NCI-H2196 treated with DMSO at 0.1 percent for 48 hours (cell line): Measurements from ENCODE around the gene SLC35B4.

Experiments
- DNase-seq: peaks from one replicate; lab custom pipeline; 2025; ENCODE audit not compliant: unreplicated experiment; lab: John Stamatoyannopoulos, UW

Gene SLC35B4

GRCh38 chr7:134293002-134293740 is 23.6 kb downstream of the SLC35B4 start:
- DNase-seq = no peak

DNA sequence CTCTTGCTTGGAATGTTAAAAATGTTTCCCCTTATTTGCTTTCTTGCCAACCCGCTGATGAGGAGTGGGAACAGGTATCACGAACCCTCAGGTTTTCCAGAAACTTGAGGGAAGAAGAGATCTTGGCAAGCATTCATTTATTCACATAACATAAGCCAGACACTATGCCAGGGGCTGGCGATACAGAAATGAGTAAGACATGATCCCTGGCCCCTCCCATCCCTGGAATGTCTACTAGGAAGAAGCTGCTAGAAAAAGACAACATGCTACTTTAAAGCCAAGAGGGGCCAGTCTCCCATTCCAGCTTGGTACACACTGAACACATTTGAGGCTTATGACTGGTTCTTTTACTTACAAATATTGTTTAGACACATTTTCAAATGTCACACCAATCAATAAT is 26.4 kb downstream of the SLC35B4 start:
- DNase-seq = no peak

DNA sequence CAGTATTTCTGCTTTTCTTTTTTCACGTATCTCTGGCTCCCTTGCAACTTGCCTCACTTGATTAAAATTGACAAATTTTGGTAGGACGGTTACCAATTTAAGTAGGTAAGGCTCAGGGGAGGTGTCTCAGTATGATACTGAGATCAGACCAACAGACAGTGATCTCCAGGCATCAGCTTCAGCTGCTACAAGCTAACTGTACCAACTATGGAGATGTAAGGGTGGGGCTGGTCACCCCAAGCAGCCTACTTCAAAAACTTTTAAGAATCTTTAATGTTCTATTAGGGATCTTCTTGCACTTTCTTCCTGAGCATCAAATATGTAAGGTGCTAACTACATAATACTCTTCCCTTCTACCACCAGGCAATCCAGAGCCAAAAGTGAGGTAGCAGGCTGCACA is 26.9 kb downstream of the SLC35B4 start:
- DNase-seq = no peak

GRCh38 chr7:134289423-134289822 is 27.3 kb downstream of the SLC35B4 start:
- no peak for DNase-seq

DNA sequence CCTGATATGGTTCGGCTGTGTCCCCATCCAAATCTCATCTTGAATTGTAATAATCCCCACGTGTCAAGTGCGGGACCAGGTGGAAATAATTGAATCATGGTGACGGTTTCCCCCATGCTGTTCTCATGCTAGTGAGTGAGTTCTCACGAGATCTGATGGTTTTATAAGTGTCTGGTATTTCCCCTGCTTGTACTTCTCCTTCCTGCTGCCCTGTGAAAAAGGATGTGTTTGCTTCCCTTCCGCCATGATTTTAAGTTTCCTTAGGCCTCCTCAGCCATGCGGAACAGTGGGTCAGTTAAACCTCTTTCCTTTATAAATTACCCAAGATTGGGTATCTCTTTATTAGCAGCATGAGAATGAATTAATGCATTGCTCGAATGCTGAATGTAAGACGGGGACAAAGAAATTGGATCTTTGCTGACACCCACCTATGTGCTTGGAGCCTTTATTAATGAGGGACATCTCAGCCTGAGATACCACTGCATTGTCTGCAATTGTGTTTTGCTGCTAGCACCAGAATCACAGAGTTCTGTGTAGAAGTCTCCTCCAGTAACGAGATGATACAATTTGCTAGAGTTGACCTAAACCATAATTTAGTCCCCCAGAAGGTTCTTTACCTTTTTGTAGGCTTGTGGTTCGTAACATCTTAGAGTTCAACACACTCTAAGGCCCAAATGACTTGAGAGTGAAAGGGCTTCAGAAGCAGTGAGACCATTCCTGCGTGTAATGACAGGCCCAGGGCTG is 28.6 kb downstream of the SLC35B4 start:
- no peak for DNase-seq

- no peak for DNase-seq
These were observed 31.8 kb downstream of the SLC35B4 start for GRCh38 chr7:134284952-134285351.

DNA sequence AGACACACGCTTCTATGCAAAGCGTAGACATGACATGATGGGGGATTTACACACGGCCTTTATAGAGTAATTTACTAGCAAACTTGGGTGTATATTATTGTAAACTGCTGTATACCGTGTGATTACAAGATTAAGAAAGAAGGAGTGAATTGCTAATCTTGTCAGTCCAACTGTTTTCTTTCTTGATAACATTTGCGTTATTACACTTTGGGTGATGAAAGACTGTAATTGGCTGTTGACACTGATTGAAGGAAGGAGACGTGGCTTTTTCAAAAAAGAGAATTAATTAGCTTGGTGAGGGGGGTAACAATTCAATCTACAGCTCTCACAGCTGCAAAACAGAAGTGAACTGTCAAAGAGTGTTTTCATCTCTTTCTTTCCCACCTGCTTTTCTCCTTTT is 32.7 kb downstream of the SLC35B4 start:
- no peak for DNase-seq

DNA sequence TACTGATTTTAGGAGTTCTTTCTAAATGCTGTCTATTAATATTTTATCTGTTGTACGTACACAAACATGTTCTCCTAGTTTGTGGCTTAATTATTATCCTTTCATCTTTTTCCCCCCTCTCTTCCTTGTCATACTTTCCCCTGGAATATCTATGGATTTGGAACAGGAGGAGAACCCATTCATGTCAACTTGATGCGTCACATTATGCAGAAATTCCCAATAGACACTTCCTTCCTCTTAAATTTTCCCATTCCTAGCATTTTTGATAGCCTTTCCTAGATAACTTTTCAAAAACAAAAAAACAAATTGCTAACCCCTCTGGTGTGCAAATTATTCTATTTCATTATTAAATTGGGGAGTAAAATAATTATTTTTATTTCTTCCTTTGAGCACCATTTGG is 36.2 kb downstream of the SLC35B4 start:
- DNase-seq = no peak

DNA sequence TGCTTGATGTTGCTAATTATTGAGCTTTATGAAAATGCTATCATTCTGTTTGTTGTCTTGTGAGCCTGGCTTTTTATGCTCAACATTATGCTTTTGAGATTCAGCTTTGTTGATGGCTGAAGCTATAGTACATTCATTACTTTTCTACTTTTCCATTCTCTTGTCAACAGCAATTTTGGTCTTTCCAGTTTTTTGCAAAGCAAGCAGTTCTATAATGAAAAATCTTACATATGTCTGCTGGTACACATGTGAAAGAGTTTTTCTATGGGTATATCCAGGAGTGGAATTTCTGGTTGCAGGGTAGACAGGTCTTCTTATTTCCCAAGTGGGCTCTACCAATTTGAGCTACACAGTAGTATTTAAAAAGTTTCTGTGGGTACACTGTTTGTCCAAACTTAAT is 36.8 kb downstream of the SLC35B4 start:
- no peak for DNase-seq

DNA sequence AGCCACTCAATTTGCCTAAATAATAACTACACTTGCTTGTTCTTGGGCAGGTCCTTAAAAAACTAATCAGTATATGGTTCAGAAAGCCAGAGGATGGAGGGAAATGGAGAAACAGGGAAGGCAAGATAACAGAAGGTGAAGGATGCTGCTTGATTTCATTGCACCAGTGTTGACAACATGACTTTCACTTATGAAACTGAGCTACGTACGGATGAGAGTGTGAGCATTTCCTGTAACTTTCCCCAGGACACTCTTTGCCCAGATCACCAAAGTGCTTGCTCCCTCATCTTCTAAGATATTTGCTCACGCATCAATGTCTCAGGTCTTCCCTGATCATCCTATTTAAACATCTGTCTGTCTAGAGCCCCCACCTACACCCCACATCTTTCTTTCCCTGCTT is 37.4 kb downstream of the SLC35B4 start:
- no peak for DNase-seq

DNA sequence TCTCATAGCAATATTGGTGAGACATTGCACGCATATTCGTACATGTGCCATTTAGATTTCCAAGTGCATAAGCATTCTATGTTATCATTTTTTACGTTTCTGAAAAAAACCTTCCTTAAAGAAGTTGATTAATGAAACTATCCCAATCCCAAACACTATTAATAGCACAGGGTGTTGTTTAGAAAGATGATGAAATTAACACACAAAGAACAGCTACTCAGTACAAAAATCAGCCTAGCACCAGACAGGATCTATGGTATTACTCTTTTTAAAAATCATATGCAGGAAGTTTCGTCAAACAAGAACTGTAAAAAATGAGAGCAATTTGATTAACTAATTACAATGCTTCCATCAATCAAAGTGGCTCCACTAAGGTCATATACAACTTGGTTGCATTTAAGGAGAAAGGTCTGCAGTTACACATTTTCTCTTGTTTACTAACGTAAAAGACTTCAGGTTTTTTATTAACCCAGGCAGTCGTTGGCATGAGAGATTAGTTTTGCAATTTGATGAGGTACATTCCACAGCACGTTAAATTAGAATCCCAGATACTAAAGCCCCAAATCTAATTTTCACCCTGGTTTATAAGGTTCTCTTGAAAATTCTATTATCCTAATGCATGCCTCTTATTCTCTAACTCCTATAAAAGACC is 38.1 kb downstream of the SLC35B4 start:
- DNase-seq = no peak

- DNase-seq = no peak
These were observed 39.8 kb downstream of the SLC35B4 start for GRCh38 chr7:134276951-134277350.

- DNase-seq = no peak
These were observed 54.4 kb downstream of the SLC35B4 start for GRCh38 chr7:134262322-134262721.

- DNase-seq = no peak
These were observed 60.9 kb downstream of the SLC35B4 start for GRCh38 chr7:134255814-134256213.

GRCh38 chr7:134254311-134254710 is 62.4 kb downstream of the SLC35B4 start:
- DNase-seq = no peak

GRCh38 chr7:134248196-134248595 is 68.5 kb downstream of the SLC35B4 start:
- no peak for DNase-seq

DNA sequence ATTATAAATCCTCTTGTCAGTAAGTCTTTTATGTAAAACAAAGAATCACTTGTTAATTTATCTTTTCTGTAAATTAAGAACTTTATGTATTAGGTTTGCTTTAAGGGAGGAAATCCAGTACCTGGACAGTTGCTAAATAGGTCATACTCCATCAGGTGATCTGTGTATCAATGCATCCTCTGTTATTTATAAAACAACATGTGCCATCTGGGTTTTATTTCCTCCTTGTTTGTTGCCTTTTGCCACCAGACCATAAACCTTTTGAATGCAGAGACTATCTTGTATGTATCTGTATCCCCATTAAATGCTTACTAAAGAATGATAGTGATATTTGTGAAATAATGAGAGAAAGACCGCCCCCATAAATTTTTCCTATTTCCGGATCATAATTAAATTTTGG is 70.0 kb downstream of the SLC35B4 start:
- no peak for DNase-seq

DNA sequence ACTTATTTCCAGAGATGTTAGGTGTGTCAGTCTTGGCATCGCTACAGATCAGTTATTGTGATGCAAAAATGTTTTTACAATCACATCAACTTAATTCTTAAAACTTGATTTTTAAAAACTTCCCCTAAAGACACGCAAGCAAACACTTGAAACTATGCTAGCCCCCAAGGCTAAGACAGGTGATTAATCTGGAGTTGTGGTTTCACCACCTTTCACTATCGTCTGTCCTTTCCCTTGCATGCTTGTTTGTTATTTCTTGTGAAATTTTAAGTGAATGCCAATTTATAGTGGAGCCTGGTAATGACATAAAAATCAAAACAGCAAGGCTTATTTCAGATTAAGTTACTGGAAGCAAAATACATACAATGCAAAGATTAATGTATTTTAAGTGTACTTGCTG is 70.4 kb downstream of the SLC35B4 start:
- no peak for DNase-seq

DNA sequence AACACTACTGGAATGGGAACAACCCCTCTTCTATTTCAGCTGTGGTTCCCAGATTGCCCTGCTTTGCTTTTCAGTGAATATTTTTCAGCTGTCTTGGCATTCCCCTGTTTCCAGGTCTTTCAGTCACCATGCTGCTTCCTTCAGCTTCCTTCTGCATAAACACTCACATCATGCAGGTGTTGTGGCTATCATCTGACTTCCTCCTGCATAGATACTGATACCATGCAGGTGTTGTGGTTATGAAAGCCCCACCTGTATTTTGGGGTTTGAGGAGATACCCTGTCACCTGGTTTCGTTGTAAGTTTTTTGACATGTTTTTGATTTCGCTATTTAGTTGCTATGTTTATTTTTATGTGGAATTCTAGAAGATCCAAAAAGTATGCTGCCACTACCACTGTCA is 71.5 kb downstream of the SLC35B4 start:
- no peak for DNase-seq
